ENCODE results near the gene LCE1C.

Gene LCE1C, protein sequence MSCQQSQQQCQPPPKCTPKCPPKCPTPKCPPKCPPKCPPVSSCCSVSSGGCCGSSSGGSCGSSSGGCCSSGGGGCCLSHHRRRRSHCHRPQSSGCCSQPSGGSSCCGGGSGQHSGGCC

DNA sequence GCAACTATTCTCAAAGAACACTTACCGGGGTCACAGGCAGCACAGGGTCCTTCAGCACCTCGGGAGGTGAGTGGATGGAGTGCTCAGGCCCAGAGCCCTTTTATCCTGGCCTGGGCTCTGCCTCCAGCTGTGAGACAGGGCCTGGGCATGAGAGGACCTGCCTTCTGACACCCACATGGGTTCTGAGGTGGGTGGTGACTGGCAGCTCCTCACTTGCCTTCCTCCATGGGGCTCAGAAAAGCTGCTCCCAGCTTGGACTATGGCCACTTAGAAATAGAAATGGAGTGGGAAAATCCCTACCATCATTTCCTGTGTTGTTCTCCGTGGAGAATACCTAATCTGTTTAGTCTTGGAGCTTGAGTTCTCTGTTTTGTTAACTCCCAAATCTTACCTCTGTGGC lies at the start of gene LCE1C:
Gene LCE1C, minus strand, starts transcription at position 76 of the 400 bp plus-strand sequence. CDS start 1,173 bp downstream, outside the sequence.
- DNase-seq (ENCODE audit: low spot score): no peak

DNA sequence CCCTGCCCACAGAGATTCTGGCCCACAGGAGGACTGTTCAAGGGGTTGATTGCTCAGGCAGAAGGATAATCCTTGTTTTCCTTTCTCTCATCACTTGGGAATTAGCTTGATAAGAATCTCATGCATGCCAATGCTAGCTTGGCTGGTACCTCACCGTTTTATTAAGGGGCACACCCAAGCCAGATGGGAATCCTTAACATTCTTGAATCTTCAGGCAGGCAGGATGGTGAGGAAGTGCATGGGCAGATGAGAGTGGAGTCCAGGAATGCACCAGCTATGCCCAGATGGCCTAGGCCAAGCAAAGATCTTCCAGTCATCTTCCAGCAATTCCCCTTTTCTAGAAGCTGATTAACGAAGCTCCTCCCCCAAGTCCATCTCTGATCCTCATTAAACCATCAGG lies 49.2 kb upstream of the LCE1C start:
- no peak for DNase-seq (ENCODE audit: low spot score)

DNA sequence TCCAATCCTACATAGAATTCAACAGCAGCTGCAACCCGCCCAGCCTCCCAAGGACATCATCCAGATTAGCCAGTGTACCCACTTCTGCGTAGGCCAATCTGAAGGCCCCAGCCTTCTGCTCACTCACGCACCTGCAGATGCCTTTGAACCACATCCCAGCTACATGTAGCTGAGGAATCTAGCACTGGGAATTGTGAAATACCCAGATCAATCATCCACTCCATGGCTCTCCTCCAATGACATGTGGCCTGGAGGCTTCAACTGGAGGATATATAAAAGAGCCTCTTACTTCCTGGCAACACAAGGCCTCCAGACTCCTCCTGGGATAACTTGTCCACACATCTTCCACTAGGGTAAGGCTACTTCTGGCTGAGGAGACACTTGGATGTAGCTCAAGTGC lies 36.1 kb upstream of the LCE1C start, which contains the start of gene LCE6A:
Gene LCE6A, plus strand, starts transcription at position 301 of the 400 bp plus-strand sequence. CDS start 665 bp downstream, outside the sequence.
- no peak for DNase-seq (ENCODE audit: low spot score)

DNA sequence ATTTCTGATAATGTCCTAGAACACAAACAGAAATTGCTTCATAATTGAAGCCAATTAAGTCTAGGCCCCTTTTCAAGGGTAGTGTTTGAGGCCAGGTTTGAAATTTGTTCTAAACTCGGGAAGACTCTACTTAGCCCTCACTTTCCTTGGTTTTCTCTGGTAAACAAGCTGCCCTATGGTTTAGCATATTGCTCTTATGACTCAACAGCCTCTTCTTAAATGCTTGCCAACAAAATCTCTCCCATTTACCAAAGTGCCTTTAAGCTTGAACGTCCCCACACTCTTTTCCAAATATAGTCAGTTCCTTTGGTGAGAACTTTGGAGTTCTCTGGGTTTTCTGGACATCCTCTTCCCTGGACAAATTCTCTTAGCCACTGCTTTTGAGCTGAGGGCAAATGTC lies 30.4 kb upstream of the LCE1C start:
- no peak for DNase-seq (ENCODE audit: low spot score)

DNA sequence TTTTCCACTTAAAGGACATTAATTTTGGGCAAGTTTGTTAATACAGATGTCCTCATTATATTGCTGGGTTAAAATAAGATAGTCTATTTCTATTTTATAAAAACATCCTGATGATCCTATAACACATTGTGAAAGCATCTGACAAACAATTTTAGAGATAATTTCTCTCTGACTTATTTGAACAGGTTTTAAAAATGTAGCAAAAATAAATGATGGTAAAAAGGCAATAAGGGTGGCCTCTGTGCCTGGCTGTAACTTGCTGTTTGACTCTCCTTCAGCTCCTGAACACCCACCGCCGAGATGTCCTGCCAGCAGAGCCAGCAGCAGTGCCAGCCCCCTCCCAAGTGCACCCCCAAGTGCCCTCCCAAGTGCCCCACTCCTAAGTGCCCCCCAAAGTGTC lies 20.7 kb upstream of the LCE1C start, which contains the start of gene LCE1A:
Gene LCE1A, plus strand, starts transcription at position 301 of the 400 bp plus-strand sequence. Its CDS starts 0 bp downstream, at position 301.
- no peak for DNase-seq (ENCODE audit: low spot score)

DNA sequence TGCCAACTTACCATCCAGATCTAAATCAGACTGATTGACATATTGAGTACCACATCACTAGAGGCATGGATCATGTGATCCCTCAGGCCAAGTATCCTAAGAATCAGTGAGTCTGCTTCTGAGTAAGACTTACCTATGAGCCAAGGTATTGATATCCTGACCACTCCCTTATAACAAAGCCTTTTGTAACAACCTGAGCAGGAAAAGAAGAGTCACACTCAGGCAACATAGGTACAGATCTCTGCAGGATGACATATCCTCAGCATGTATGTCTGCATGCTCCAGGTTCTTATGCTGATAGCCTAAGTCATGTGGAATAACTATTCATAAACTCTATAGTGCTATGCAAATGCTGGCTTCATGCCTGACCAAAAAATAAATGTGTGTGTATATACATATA lies 18.5 kb upstream of the LCE1C start:
- no peak for DNase-seq (ENCODE audit: low spot score)

DNA sequence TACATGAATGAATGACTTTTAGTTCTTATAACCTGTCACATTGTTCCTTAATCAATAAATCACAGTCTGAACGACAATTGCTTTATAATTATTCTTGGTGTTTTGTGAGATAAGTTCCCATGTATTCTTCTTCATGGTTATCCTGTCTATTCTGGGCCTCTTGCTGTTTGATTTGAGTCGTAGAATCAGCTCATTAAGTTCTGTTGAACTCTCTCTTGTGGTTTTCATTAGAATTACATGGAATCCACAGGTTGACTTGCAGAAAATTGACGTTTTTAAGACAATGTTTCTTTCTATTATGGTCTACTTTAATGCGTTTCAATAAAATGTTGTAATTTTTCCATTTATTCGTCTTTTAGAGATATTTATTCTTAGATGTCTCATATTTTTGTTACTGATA lies 16.8 kb upstream of the LCE1C start:
- no peak for DNase-seq (ENCODE audit: low spot score)

DNA sequence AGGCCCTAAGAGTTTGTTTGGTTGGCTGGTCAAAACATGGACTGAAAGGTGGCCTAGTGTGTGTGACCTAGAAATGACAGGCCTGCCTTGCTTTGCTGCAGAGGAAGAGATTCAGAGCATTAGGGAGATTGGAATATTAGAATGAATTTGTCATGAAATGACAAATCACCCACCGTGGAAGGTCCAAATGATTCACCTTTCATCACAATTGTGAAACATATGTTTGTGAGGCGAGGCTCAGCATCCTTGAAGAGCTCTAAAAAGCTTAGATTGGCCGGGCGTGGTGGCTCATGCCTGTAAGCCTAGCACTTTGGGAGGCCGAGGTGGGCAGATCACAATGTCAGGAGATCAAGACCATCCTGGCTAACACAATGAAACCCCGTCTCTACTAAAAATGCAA lies 10.9 kb upstream of the LCE1C start:
- DNase-seq (ENCODE audit: low spot score): no peak

DNA sequence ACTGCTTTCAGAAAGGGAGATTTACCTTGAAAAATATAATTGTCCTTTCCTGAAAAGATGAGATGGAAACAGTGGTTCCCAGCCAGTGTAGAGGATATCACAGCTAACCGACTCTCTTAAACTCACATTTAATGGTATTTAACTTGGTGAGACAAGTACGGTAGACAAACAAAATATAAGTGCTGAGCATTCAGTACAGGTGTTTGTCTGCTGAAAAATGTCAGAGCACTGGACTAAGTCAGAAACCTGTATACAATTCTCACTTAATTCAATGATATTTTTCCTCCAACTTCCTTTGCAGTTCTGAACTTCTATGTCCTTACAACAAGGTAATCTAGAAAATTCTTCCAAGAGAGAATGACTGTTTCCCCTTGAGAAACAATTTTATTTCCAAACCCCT lies 5.2 kb upstream of the LCE1C start, which contains the start of gene LCE1B:
Gene LCE1B, plus strand, starts transcription at position 301 of the 400 bp plus-strand sequence. CDS start 476 bp downstream, outside the sequence.
- DNase-seq (ENCODE audit: low spot score): no peak

DNA sequence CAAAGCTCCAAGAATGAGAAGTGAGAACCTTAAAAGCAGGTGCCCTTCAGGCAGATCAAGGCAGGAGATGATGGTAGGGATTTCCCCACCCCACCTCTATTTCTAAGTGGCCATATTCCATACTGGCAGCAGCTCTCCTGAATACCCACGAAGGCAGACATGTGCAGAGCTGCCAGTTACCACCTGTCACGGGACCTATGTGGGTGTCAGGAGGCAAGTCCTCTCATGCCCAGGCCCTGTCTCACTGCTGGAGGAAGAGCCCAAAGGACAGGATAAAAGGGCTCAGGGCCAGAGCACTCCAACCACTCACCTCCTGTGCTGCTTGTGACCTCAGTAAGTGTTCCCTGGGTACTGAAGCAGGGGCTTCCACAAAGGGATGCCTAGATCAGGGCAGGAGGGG lies 4.6 kb upstream of the LCE1C start:
- DNase-seq (ENCODE audit: low spot score): no peak

DNA sequence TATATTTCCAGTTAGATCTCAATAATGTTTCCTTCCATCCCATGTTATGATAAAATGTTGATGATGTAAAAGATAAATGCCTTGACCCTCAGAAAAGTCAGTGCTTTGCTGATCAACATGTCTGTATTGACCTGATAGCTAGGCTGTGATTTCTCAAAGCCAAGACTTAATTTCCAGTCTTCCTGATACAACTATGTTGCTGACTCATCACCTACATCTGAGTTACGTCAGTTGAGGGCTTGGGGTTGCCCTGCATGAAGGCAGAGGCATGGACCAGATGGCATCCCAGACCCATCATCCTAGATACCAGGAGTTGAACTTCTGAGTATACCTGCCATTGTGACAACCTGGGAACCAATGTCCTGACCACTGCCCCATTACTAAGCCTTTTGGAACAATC lies 5.1 kb downstream of the LCE1C start:
- DNase-seq (ENCODE audit: low spot score): no peak

DNA sequence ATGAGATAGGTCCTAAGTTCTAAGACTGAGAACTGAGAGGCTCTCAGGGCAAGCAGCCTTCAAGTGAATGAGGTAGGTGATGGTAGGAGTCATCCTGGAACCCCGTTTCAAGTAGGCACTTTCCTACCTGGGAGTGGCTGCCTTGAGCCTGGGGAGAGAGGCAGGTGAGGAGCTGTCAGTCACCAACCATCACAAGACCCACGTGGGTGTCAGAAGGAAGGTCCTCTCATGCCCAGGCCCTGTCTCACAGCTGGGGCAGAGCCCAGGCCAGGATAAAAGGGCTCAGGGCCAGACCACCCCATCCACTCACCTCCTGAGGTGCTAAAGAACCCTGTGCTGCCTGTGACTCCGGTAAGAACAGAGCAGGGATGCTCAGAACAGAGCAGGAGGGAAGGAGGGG lies 10.0 kb downstream of the LCE1C start, which contains the start of gene LCE1D:
Gene LCE1D, plus strand, starts transcription at position 301 of the 400 bp plus-strand sequence. CDS start 1,074 bp downstream, outside the sequence.
- DNase-seq (ENCODE audit: low spot score): no peak

DNA sequence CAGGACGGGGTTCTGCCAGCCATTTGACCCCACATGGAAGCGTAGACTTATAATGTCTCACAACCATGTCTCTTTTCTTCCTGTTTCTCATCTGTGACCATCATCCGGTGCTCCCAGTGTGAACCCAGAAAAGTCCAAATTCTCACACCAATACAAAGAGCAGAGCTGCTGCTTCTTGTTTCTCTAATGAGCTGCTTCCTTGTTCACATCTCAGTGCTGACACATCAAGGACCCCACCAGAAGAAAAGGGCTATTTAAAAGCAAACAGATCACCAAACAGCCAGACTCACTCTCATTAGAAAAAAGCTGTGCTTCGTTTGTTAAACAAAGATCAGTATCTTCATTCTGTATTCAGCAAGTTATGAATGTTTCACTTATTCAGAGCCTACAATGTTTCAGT lies 10.8 kb downstream of the LCE1C start:
- DNase-seq (ENCODE audit: low spot score): no peak

DNA sequence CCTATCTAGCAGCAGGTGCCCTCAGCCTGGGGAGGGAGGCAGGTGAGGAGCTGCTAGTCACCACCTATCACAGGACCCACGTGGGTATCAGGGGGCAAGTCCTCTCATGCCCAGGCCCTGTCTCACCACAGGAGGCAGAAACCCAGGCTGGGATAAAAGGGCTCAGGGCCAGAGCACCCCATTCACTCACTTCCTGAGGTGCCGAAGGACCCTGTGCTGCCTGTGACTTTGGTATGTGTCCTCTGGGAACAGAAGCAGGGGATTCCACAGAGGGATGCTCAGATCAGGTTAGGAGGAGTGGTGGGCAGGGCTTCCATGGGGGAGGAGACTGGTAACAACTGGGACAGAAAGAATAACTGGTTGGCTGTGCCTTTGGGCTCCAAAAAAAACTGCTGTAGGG lies 20.4 kb downstream of the LCE1C start, which contains the start of gene LCE1E:
Gene LCE1E, plus strand, starts transcription at position 181 of the 400 bp plus-strand sequence. CDS start 1,043 bp downstream, outside the sequence.
- DNase-seq (ENCODE audit: low spot score): no peak

DNA sequence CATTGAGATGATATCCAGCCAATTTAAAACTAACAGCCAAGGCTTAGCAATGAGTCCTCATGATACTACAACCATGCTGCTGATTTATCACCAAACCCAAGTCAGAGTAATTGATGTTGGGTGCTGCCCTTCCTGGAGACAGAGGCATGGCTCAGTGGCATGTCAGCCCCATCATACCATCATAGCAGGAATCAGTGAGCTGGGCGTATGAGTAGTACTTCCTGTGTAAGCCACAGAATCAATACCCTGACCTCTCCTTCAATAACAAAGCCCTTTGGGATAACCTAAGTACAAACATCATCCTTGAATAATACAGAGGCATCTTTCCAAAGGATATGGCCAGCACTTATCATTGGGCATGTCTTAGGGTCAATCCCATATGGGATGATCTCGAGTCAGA lies 23.4 kb downstream of the LCE1C start:
- no peak for DNase-seq (ENCODE audit: low spot score)

DNA sequence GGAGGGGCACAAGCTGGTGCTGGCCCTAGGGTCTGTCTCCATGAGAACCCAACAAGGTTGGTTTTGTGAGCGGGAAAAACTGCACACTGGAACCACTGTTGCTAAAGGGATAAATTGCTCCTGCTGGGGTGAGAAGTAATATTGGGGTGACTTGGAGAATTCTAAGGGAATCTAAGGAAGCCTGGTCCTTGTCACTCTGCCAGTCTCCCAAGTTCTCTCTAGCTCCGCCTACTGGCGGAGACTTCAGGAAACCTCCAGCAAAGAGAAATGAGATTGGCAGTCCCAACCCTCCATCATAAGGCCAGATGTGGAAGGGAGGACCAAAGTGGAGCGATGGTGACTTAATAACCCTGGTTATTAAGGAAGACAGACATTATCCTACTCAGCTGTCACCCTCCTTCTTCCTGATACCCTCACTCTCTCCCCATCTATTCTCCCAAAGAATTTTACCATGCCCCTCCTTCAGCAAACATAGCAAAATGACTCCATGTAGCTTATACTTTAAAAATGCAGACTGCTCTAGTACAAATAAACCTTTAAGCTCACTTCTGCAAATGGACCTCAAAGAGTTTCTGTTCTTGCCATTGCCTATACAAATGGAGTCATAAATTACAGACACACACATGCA lies 28.8 kb downstream of the LCE1C start:
- DNase-seq (ENCODE audit: low spot score): no peak

DNA sequence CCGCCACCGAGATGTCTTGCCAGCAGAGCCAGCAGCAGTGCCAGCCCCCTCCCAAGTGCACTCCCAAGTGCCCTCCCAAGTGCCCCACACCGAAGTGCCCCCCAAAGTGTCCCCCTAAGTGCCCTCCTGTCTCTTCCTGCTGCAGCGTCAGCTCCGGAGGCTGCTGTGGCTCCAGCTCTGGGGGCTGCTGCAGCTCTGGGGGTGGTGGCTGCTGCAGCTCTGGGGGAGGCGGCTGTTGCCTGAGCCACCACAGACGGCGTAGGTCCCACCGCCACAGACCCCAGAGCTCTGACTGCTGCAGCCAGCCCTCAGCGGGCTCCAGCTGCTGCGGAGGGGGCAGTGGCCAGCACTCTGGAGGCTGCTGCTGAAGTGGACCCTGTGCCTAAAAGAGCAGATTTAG lies 30.1 kb downstream of the LCE1C start:
- DNase-seq (ENCODE audit: low spot score): no peak

DNA sequence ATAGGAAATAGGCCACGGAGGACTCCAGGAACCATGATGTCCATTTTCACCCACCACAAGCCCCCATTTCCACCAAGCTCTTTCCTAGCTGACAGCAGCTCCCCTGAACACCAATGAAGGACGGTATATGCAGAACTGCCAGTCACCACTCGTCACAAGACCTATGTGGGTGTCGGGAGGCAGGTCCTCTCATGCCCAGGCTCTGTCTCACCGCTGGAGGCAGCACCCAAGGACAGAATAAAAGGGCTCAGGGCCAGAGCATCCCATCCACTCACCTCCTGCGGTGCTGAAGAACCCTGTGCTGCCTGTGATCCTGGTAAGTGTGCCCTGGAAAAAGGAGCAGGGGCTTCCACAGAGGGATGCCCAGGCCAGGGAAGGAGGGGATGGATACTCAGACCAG lies 31.6 kb downstream of the LCE1C start, which contains the start of gene LCE1F:
Gene LCE1F, plus strand, starts transcription at position 266 of the 400 bp plus-strand sequence. CDS start 1,232 bp downstream, outside the sequence.
- DNase-seq (ENCODE audit: low spot score): no peak

DNA sequence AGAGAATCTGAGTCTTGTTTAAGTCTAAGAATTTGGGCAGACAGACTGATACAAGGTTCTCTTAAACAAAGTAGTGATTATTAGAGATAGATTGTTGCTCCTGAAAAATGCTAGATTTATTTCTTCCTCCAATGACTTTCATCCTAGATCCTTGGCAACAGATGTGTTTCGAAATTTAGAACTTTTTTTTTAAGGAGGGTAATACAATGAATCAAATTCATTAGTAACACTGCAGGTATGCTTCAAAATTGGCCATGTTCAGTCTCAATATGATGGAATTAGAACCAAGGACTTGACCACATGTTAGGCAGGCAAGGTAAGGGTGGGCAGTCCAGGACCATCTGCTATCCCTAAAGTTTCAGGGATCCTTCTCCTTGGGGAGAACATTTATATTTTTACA lies 36.0 kb downstream of the LCE1C start:
- no peak for DNase-seq (ENCODE audit: low spot score)

DNA sequence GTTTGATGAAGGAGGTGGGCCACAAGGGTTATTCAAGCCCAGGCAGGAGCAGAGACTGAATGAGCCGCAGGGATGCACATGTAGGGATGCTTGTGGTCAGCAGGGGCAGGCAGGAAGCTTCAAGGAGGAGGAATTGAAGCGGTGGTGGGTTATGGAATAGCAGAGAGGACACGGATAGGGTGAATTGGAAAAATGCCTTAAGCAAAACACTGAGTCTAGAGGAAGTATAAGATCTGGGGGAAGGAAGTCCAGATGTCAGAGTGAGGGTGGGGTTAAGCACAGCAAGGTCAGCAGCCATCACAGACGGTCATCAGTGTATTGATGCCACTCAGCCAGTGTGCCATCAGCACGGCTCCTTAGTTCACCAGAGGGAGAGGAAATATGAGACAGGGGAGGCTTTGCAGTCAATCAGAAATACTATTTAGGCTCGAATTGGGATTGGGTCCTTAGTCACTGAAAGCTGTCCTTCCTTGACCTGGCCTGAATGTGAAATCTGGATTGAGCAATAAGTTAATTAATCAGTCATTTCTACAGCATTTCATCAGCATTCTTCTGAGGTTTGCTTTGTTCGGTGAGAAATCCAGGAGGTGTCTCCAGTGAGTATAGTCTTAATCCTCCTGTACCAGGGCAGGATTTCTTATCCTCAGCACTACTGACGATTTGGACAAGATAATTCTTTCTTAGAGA lies 37.5 kb downstream of the LCE1C start:
- DNase-seq (ENCODE audit: low spot score): no peak

DNA sequence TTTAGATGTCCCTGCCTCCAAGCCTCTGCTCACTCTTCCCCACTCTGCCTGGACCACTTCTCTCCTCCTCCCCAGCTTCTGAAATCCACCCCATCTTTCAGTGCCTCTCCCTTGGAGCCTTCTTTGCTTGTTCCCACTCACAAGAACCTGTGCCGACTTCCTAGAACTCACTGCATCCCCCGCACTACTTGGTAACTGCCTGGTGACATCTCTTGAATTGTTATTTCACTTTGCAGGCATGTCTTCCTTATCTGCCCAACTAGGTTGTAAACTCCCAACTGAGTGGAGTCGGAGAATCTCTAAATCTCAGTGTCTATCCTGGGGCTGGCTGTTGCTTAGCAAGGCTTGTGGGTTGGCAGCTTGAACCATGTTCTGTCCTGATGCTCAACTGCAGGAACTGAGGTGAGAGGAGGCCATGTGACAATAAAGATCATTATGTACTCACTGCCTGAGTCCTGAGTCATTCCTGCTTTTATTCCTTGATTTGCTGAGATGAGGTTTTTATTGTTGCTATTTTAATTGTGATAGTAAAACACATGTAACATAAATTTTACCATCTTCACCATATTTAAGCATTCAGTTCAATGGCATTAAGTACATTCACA lies 44.7 kb downstream of the LCE1C start:
- DNase-seq (ENCODE audit: low spot score): no peak

DNA sequence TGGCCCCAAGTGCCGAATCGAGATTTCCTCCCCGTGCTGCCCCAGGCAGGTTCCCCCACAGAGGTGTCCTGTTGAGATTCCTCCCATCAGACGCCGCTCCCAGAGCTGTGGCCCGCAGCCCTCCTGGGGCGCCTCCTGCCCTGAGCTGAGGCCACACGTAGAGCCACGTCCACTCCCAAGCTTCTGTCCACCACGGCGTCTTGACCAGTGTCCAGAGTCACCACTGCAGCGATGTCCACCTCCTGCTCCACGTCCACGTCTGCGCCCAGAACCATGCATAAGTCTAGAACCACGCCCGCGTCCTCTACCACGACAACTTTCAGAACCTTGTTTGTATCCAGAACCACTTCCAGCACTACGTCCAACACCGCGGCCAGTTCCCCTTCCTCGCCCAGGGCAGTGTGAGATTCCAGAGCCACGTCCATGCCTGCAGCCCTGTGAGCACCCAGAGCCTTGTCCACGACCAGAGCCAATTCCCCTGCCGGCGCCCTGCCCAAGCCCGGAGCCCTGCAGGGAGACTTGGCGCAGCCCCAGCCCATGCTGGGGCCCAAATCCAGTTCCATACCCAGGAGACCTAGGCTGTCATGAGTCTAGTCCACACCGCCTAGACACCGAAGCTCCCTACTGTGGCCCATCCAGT lies 45.8 kb downstream of the LCE1C start:
- no peak for DNase-seq (ENCODE audit: low spot score)
